RWPE2 (cell line): ENCODE results near the gene TMPRSS11B.
"Not testable (repeated sequence)": the region's sequence is repeated elsewhere in the genome, so short reads cannot be mapped to it uniquely, and the experiment has no call there.

ENCODE experiments used
- ATAC-seq: fragments of 200-7000 bp; cut with Tn5 transposase; 3 replicates; pipeline ENCODE4 v1.9.1; 2021; ENCODE audit warnings: low read depth
- DNase-seq: peaks from one replicate; pipeline ENCODE4 v3.0.0-alpha.2; 2020; ENCODE audit warnings: low spot score
- H3K27ac ChIP-seq: fragments of 450-650 bp; 2 replicates; pipeline ENCODE4 v1.5.1; 2017; ENCODE audit warnings: mild to moderate bottlenecking; ENCODE audit not compliant: poor library complexity, severe bottlenecking
- H3K27me3 ChIP-seq: fragments of 250-450 bp; sonication (Bioruptor Pico); 2 replicates; pipeline ENCODE4 v1.5.1; 2021; ENCODE audit warnings: mild to moderate bottlenecking, moderate library complexity; ENCODE audit not compliant: insufficient read depth, poor library complexity, severe bottlenecking
- H3K36me3 ChIP-seq: fragments of 250-450 bp; sonication (Bioruptor Pico); 2 replicates; pipeline ENCODE4 v1.5.1; 2020; ENCODE audit warnings: low read depth, mild to moderate bottlenecking, moderate library complexity
- H3K4me1 ChIP-seq: fragments of 250-450 bp; sonication (Bioruptor Pico); 2 replicates; pipeline ENCODE4 v1.5.1; 2021; ENCODE audit warnings: mild to moderate bottlenecking, moderate library complexity; ENCODE audit not compliant: insufficient read depth, poor library complexity, severe bottlenecking
- H3K4me3 ChIP-seq: fragments of 250-450 bp; sonication (Bioruptor Pico); 2 replicates; pipeline ENCODE4 v1.5.1; 2021; ENCODE audit warnings: mild to moderate bottlenecking, moderate library complexity; ENCODE audit not compliant: severe bottlenecking
- H3K9me3 ChIP-seq: fragments of 250-450 bp; sonication (Bioruptor Pico); 2 replicates; pipeline ENCODE4 v1.5.1; 2021; ENCODE audit warnings: mild to moderate bottlenecking, moderate library complexity; ENCODE audit not compliant: severe bottlenecking
- TF ChIP-seq, protein P1 (sequence below): fragments of 450-650 bp; IDR thresholded peaks from one replicate; pipeline ENCODE4 v1.5.1; 2017; ENCODE audit warnings: mild to moderate bottlenecking, moderate library complexity; ENCODE audit not compliant: poor library complexity, severe bottlenecking

TMPRSS11B gene

DNA sequence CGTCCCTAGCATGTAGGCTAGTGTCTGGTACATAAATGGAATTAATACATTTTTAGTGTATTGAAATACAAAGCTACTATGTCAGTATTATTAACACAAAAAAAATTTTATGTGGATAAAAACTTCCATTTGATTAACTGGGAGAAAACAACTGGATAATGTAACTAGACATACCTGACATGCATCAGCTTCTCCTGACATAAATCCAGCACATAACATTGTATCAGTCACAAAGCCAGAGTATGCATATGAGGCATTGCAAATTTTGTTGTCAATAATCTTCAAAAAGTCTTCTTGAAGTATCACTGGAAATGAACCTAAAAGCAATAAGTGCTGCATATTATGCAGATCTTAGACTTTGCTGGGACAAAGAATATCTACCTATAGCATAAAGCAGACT lies 16.9 kb downstream of the TMPRSS11B start:
- TF ChIP-seq, protein P1, sequence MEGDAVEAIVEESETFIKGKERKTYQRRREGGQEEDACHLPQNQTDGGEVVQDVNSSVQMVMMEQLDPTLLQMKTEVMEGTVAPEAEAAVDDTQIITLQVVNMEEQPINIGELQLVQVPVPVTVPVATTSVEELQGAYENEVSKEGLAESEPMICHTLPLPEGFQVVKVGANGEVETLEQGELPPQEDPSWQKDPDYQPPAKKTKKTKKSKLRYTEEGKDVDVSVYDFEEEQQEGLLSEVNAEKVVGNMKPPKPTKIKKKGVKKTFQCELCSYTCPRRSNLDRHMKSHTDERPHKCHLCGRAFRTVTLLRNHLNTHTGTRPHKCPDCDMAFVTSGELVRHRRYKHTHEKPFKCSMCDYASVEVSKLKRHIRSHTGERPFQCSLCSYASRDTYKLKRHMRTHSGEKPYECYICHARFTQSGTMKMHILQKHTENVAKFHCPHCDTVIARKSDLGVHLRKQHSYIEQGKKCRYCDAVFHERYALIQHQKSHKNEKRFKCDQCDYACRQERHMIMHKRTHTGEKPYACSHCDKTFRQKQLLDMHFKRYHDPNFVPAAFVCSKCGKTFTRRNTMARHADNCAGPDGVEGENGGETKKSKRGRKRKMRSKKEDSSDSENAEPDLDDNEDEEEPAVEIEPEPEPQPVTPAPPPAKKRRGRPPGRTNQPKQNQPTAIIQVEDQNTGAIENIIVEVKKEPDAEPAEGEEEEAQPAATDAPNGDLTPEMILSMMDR, result no peak

DNA sequence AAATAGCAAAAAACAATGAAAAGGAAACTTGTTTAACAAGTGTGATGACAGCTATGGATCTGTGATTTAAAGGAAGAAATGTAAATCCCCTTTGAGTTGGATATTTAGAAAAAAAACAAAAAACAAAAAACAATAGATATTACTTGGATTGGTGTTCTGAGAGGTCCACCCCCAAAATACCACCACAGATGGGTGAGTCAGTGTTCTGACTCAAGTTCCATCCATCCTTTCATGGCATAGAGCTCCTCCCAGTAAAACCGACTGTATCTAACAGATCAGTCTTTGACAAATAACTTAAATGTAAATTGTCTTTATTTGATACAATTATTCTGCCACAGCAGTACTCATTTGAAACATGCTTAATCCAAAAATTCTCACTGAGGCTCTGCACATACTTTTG lies 27.4 kb downstream of the TMPRSS11B start:
- no peaks in the 10 kb centered on the region for H3K9me3 ChIP-seq
- no peak overlapping the region for H3K27ac ChIP-seq
- ATAC-seq (0 out of 3 replicates have a peak, but pooled peaks have one; percentile 41), DNase-seq (no peak)
- TF ChIP-seq, protein P1, result no peak
- no peaks in the 10 kb centered on the region for H3K4me1 ChIP-seq
- no peaks in the 10 kb centered on the region for H3K27me3 ChIP-seq
- H3K4me3 ChIP-seq, result no peak overlapping the region
- H3K36me3 ChIP-seq, result no peaks in the 10 kb centered on the region

More for the DNA sequence above, 16.9 kb downstream of the TMPRSS11B start:
- H3K4me3 ChIP-seq, result no peak overlapping the region
- no peak overlapping the region for H3K27ac ChIP-seq
- no peaks in the 10 kb centered on the region for H3K27me3 ChIP-seq
- H3K4me1 ChIP-seq, result no peaks in the 10 kb centered on the region
- no peaks in the 10 kb centered on the region for H3K9me3 ChIP-seq
- H3K36me3 ChIP-seq, result no peaks in the 10 kb centered on the region
- DNase-seq (no peak), ATAC-seq (no peak)

DNA sequence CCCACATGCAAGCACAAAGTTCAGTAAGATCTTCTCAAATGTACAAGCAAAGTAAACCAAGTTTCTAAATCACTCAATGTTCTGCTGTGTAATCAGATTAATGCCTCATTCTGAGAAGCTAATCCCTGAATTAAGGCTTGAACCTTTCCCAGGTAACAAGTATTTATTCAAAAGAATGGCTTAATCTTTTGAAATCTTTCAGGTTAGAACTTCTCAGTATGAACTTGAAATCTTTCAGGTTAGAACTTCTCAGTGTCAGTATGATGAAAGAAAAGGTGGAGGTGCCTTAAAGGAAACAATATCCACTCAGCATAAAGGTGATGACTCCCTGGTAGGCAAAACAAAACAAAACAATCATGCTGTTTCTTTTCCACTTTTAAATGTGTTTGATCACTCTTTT lies 29.0 kb downstream of the TMPRSS11B start:
- H3K27me3 ChIP-seq, result no peaks in the 10 kb centered on the region
- no peak overlapping the region for H3K4me3 ChIP-seq
- no peaks in the 10 kb centered on the region for H3K36me3 ChIP-seq
- H3K4me1 ChIP-seq, result no peaks in the 10 kb centered on the region
- TF ChIP-seq, protein P1, result no peak
- H3K9me3 ChIP-seq, result no peaks in the 10 kb centered on the region
- DNase-seq (no peak), ATAC-seq (no peak)
- no peak overlapping the region for H3K27ac ChIP-seq

DNA sequence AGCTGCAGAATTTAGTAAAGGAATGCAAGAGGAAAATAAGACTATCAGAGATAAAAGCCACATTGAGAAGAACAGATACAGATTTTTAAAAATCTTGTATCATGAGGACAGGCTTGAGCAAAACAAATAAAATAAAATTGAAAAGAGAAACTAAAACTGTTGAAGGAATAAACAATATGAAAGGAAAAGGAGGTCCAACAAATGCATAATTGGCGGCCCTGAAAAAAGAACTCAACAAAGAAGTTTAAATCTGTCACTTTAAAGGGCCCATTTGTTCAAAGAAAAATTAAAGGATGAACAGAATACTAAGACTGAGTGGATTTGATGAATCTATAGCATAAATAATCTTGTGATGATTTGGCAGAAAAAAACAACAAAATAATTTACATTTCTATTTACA lies 36.5 kb downstream of the TMPRSS11B start:
- DNase-seq (no peak), ATAC-seq (no peak)
- Histone ChIP-seq H3K27me3 (no peaks in the 10 kb centered on the region), H3K4me1 (no peaks in the 10 kb centered on the region), H3K36me3 (no peaks in the 10 kb centered on the region), H3K4me3 (no peak overlapping the region), H3K27ac (no peak overlapping the region), H3K9me3 (no peaks in the 10 kb centered on the region)
- TF ChIP-seq, protein P1, result no peak

DNA sequence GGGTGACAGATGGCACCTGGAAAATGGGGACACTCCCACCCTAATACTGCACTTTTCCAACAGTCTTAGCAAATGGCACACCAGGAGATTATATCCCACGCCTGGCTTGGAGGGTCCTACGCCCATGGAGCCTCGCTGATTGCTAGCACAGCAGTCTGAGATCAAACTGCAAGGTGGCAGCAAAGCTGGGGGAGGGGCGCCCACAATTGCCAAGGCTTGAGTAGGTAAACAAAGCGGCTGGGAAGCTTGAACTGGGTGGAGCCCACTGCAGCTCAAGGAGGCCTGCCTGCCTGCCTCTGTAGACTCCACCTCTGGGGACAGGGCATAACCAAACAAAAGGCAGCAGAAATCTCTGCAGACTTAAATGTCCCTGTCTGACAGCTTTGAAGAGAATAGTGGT lies 51.2 kb downstream of the TMPRSS11B start:
- H3K27ac ChIP-seq, DNase-seq, H3K4me3 ChIP-seq, ATAC-seq, H3K27me3 ChIP-seq, H3K4me1 ChIP-seq, H3K36me3 ChIP-seq, H3K9me3 ChIP-seq: not testable (repeated sequence)

DNA sequence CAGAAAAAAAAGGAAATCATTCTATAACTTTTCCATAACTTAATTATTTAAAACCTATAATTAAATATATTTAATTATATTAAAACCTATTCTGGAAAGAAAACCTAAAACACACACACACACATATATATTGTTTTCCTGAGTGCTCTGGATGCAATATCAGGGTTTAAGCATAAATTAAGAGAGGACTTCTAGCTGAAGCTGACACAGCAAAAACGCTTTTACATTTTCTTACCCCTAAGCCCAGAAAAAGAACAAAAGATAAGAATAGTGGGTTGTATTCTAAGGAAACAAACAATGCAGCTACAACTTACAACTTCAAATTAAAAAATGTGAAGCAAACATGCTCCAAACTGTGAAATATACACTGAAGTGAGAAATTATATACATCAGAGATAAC lies 52.3 kb downstream of the TMPRSS11B start:
- H3K36me3 ChIP-seq, result no peaks in the 10 kb centered on the region
- TF ChIP-seq, protein P1, result no peak
- H3K27me3 ChIP-seq, result no peaks in the 10 kb centered on the region
- no peaks in the 10 kb centered on the region for H3K9me3 ChIP-seq
- DNase-seq (no peak), ATAC-seq (no peak)
- no peak overlapping the region for H3K4me3 ChIP-seq
- no peaks in the 10 kb centered on the region for H3K4me1 ChIP-seq
- no peak overlapping the region for H3K27ac ChIP-seq
